Measurements from ENCODE around the gene NDRG4.

- TF ChIP-seq YY1 (IDR thresholded peaks at IDR 0.05; ENCODE audit: extremely low read depth, insufficient replicate concordance, low read depth, low read length) (no peak), POLR2A (IDR thresholded peaks at IDR 0.05; ENCODE audit: borderline replicate concordance, extremely low read depth, insufficient read depth, insufficient read length) (no peak), CTCF (IDR thresholded peaks at IDR 0.05 in 2 of 3, conservative IDR thresholded peaks at IDR 0.05 in 1 of 3; ENCODE audit: borderline replicate concordance in 1 of 3, insufficient read depth in 1 of 3, low read depth in 2 of 3, low read length in 2 of 3) (no peak), ZBTB33 (IDR thresholded peaks at IDR 0.05; ENCODE audit: extremely low read depth, insufficient replicate concordance, low read length) (no peak), MAX (IDR thresholded peaks at IDR 0.05) (no peak), RAD21 (IDR thresholded peaks at IDR 0.05; ENCODE audit: low read depth) (no peak), ATF3 (IDR thresholded peaks at IDR 0.05) (no peak), SIN3A (IDR thresholded peaks at IDR 0.05; ENCODE audit: low read depth) (no peak), REST (IDR thresholded peaks at IDR 0.05; ENCODE audit: low read depth) (no peak)
Measured at GRCh38 chr16:58458606-58459343, 41.2 kb upstream of the NDRG4 start.

Data from HCT116 (cell line).